ENCODE data around the gene MYL3. TPM values are rescaled to one million over a fixed set of nuclear protein-coding genes. Genes with fewer than 3 reads are reported as not detected.

The MYL3 gene
- polyA plus RNA-seq, 1 donor (not counting 4 experiments of a cell fraction or from before 2014, with no cell fraction given): not detected

DNA sequence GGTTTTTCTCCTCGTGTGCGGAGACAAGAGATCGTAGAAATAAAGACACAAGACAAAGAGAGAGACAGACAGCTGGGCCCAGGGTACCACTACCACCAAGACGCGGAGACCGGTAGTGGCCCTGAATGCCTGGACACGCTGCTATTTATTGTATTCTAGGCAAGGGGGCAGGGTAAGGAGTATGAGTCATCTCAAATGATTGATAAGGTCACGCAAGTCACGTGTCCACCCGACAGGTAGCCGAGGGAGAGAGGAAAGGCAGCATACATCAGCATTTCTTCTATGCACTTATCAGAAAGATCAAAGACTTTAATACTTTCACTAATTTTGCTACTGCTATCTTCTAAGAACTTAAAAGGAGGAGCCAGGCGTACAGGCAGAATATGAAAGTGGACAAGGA, 28.2 kb downstream of the MYL3 start:
- dilution Hi-C loops (cut with MboI; ENCODE audit: extremely low pct_ligation_motif_present, low sequenced_read_pairs): no loop called here
- no peaks in the 10 kb centered on the region for H3K4me1 ChIP-seq (ENCODE audit: control insufficient read depth, extremely low read depth, insufficient read depth, low read length)
- H3K27ac ChIP-seq (ENCODE audit: control insufficient read depth, insufficient read depth, low read length): no peak overlapping the region
- no peak overlapping the region for H3K4me2 ChIP-seq (ENCODE audit: control insufficient read depth, extremely low read depth, insufficient read depth, low read depth, low read length)
- no peaks in the 10 kb centered on the region for H3K79me2 ChIP-seq (ENCODE audit: control insufficient read depth, insufficient read depth, low read length)
- H3K9me1 ChIP-seq (ENCODE audit: control insufficient read depth, extremely low read depth, insufficient read depth, low read length): no peaks in the 10 kb centered on the region
- DNase-seq (ENCODE audit: low read depth, low spot score): no peak
- no peak for FAIRE-seq
- no peak overlapping the region for H3K9ac ChIP-seq (ENCODE audit: control insufficient read depth, extremely low read depth, insufficient read depth, low read length)
- H2AFZ ChIP-seq (ENCODE audit: control insufficient read depth, low read length): no peak overlapping the region
- no peaks in the 10 kb centered on the region for H4K20me1 ChIP-seq (ENCODE audit: control insufficient read depth, extremely low read depth, insufficient read depth, low read length)
- TF ChIP-seq, protein P1, sequence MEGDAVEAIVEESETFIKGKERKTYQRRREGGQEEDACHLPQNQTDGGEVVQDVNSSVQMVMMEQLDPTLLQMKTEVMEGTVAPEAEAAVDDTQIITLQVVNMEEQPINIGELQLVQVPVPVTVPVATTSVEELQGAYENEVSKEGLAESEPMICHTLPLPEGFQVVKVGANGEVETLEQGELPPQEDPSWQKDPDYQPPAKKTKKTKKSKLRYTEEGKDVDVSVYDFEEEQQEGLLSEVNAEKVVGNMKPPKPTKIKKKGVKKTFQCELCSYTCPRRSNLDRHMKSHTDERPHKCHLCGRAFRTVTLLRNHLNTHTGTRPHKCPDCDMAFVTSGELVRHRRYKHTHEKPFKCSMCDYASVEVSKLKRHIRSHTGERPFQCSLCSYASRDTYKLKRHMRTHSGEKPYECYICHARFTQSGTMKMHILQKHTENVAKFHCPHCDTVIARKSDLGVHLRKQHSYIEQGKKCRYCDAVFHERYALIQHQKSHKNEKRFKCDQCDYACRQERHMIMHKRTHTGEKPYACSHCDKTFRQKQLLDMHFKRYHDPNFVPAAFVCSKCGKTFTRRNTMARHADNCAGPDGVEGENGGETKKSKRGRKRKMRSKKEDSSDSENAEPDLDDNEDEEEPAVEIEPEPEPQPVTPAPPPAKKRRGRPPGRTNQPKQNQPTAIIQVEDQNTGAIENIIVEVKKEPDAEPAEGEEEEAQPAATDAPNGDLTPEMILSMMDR (optimal IDR thresholded peaks at IDR 0.05 in 1 of 3, IDR thresholded peaks at IDR 0.05 in 1 of 3, conservative IDR thresholded peaks at IDR 0.05 in 1 of 3; ENCODE audit: extremely low read depth in 1 of 3, insufficient read depth in 2 of 3, low read length in 3 of 3): no peak
- no peak for TF ChIP-seq EZH2 (IDR thresholded peaks at IDR 0.05; ENCODE audit: low read length)
- H3K4me3 ChIP-seq (ENCODE audit: control insufficient read depth in 2 of 3, extremely low read depth in 1 of 3, insufficient read depth in 2 of 3, low read depth in 1 of 3, low read length in 3 of 3): no peak overlapping the region
- no peaks in the 10 kb centered on the region for H3K36me3 ChIP-seq (ENCODE audit: control insufficient read depth in 2 of 2, extremely low read depth in 1 of 2, insufficient read depth in 2 of 2, low read length in 2 of 2)
- H3K27me3 ChIP-seq (ENCODE audit: control insufficient read depth, extremely low read depth, insufficient read depth, low read length): no peaks in the 10 kb centered on the region
- no peaks in the 10 kb centered on the region for H3K9me3 ChIP-seq (ENCODE audit: control insufficient read depth, low read depth, low read length)

DNA sequence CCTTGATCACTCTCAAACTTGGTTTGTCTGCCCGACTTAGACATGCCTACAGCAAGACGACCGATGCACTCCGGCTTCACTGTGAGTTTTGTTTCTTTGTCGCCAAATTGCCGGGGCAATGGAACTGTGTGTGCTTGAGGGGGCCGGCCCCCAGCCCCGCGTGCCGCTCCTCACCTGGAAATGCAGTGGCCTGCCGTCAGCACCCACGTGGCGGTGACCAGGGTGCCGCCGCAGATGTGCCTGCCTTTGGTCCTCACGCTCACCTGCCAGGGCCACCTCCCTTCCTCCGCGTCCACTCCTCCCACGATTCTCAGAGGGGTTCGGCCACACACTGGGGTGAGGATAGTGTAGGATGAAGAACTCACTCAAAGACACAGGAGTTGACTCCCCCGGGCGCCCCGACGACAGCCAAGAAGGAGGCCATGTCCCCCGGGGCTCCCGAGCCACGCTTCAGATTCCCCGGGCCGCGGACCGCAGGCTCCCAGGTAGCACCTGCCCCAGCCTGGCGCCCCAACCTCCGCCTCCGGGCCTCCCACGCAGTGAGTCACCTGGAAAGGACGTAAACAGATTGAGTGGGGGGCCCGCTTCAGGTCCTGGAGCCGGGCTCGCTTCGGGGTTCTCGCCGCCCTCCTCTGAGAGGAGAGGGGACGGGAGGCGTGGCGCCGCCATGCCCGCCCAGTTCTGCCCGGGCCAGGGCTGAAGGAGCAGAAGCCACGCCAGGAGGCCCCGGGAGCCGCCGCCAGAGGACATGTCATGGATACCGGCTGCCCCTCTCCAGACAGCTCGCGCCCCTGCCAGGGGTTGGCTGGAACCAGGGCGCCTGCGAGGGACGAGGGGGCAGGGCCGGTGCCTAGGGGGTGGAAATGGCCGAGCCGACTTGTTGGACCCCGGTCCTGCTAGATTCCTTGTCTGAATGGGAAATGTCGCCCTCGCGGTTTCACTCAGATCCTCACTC, 29.6 kb downstream of the MYL3 start:
- H3K79me2 ChIP-seq (ENCODE audit: control insufficient read depth, insufficient read depth, low read length): no peaks in the 10 kb centered on the region
- no peak for FAIRE-seq

More for the DNA sequence above, 29.6 kb downstream of the MYL3 start:
- Histone ChIP-seq H3K27me3 (ENCODE audit: control insufficient read depth, extremely low read depth, insufficient read depth, low read length) (no peaks in the 10 kb centered on the region), H3K4me2 (ENCODE audit: control insufficient read depth, extremely low read depth, insufficient read depth, low read depth, low read length) (no peak overlapping the region), H2AFZ (ENCODE audit: control insufficient read depth, low read length) (no peak overlapping the region), H3K4me1 (ENCODE audit: control insufficient read depth, extremely low read depth, insufficient read depth, low read length) (no peaks in the 10 kb centered on the region), H3K36me3 (ENCODE audit: control insufficient read depth in 2 of 2, extremely low read depth in 1 of 2, insufficient read depth in 2 of 2, low read length in 2 of 2) (no peaks in the 10 kb centered on the region), H4K20me1 (ENCODE audit: control insufficient read depth, extremely low read depth, insufficient read depth, low read length) (no peaks in the 10 kb centered on the region), H3K27ac (ENCODE audit: control insufficient read depth, insufficient read depth, low read length) (no peak overlapping the region), H3K9ac (ENCODE audit: control insufficient read depth, extremely low read depth, insufficient read depth, low read length) (no peak overlapping the region), H3K9me3 (ENCODE audit: control insufficient read depth, low read depth, low read length) (no peaks in the 10 kb centered on the region), H3K9me1 (ENCODE audit: control insufficient read depth, extremely low read depth, insufficient read depth, low read length) (no peaks in the 10 kb centered on the region), H3K4me3 (ENCODE audit: control insufficient read depth in 2 of 3, extremely low read depth in 1 of 3, insufficient read depth in 2 of 3, low read depth in 1 of 3, low read length in 3 of 3) (no peak overlapping the region)
- no peak for TF ChIP-seq EZH2 (IDR thresholded peaks at IDR 0.05; ENCODE audit: low read length)
- TF ChIP-seq, protein P1 (optimal IDR thresholded peaks at IDR 0.05 in 1 of 3, IDR thresholded peaks at IDR 0.05 in 1 of 3, conservative IDR thresholded peaks at IDR 0.05 in 1 of 3; ENCODE audit: extremely low read depth in 1 of 3, insufficient read depth in 2 of 3, low read length in 3 of 3): no peak
- no peak for DNase-seq (ENCODE audit: low read depth, low spot score)
- dilution Hi-C loops (cut with MboI; ENCODE audit: extremely low pct_ligation_motif_present, low sequenced_read_pairs): no loop called here
